DOHH2 (cell line): Measurements from ENCODE around the gene COX7A2L.

Experiments used
- H3F3A ChIP-seq: fragments of 200-600 bp; sonication (generic), shearing (Covaris generic); 2 replicates; pipeline ENCODE4 v1.6.0; 2016; ENCODE audit warnings: antibody characterized with exemption, mild to moderate bottlenecking; ENCODE audit not compliant: control insufficient read depth, insufficient read depth
- H3K27ac ChIP-seq: fragments of 200-600 bp; sonication (generic); 2 replicates; pipeline ENCODE4 v1.5.1; 2014; ENCODE audit warnings: low read depth, mild to moderate bottlenecking, low read length, moderate library complexity
- H3K27me3 ChIP-seq: fragments of 200-600 bp; sonication (generic); 2 replicates; pipeline ENCODE4 v1.6.1; 2014; ENCODE audit warnings: mild to moderate bottlenecking, low read length, mixed read lengths; ENCODE audit not compliant: control insufficient read depth
- H3K36me3 ChIP-seq: fragments of 200-600 bp; sonication (generic); 2 replicates; pipeline ENCODE4 v1.6.1; 2014; ENCODE audit warnings: mild to moderate bottlenecking, low read length, moderate library complexity, mixed read lengths; ENCODE audit not compliant: control insufficient read depth
- H3K4me1 ChIP-seq: fragments of 200-600 bp; sonication (generic); 2 replicates; pipeline ENCODE4 v1.6.1; 2014; ENCODE audit warnings: mild to moderate bottlenecking, low read length, mixed read lengths; ENCODE audit not compliant: control insufficient read depth
- H3K4me2 ChIP-seq: fragments of 200-600 bp; sonication (generic); 2 replicates; pipeline ENCODE4 v1.6.0; 2014; ENCODE audit warnings: mild to moderate bottlenecking, low read length, moderate library complexity
- H3K4me3 ChIP-seq: fragments of 200-600 bp; sonication (generic); 2 replicates; pipeline ENCODE4 v1.5.1; 2014; ENCODE audit warnings: mild to moderate bottlenecking, low read length, mixed read lengths
- H3K79me2 ChIP-seq: fragments of 200-600 bp; sonication (generic); 2 replicates; pipeline ENCODE4 v1.6.1; 2014; ENCODE audit warnings: mild to moderate bottlenecking, low read length, mixed read lengths; ENCODE audit not compliant: control insufficient read depth
- H3K9me2 ChIP-seq: fragments of 200-600 bp; sonication (generic); replicated peaks from 2 replicates; pipeline ENCODE4 v1.6.1; 2014; ENCODE audit warnings: mild to moderate bottlenecking, low read length, mixed read lengths; ENCODE audit not compliant: control insufficient read depth
- H3K9me3 ChIP-seq: fragments of 200-600 bp; sonication (generic); 2 replicates; pipeline ENCODE4 v1.6.1; 2014; ENCODE audit warnings: antibody characterized with exemption, low read length, mixed read lengths; ENCODE audit not compliant: control insufficient read depth, insufficient read depth
- H4K20me1 ChIP-seq: fragments of 200-600 bp; sonication (generic); 2 replicates; pipeline ENCODE4 v1.6.0; 2014; ENCODE audit warnings: low read depth, mild to moderate bottlenecking, antibody characterized with exemption, low read length, moderate library complexity; ENCODE audit not compliant: control insufficient read depth, insufficient read depth
- EZH2phosphoT487 ChIP-seq: fragments of 200-600 bp; sonication (generic); IDR thresholded peaks from 2 replicates; pipeline ENCODE4 v1.6.1; 2017; ENCODE audit warnings: borderline replicate concordance, mild to moderate bottlenecking, antibody characterized with exemption, low read length, moderate library complexity, mixed read lengths
- TF ChIP-seq, protein P1 (sequence below): fragments of 200-600 bp; sonication (generic); IDR thresholded peaks from one replicate; pipeline ENCODE4 v1.5.1; 2014; ENCODE audit warnings: antibody characterized with exemption, mild to moderate bottlenecking, low read depth, low read length; ENCODE audit not compliant: poor library complexity, severe bottlenecking

Gene COX7A2L

DNA sequence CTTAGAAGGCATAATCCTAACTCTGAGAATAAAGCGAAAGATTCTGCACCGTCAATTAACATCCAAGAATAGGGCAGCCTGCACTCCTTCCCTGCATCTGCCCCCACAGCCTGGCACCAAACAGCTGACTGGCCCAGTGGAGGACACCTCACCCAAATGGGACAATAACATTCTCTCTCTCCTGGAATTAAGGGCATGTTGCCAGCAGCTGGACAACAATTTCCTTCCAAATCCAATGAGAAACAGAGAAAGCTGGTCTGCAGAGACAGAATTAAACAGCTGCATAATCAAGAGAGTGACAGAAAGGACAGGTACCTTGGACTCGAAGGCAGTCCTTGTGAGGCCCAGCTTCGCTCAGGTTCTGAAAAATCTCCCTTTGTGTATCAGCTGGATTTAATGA, 15.0 kb downstream of the COX7A2L start:
- Histone ChIP-seq H3K27ac (no peak overlapping the region), H3K4me1 (no peaks in the 10 kb centered on the region), H4K20me1 (no peaks in the 10 kb centered on the region), H3K79me2 (peaks cover 17% of the 10 kb centered on the region), H3K27me3 (no peaks in the 10 kb centered on the region), H3K4me3 (no peak overlapping the region), H3K4me2 (no peak overlapping the region), H3F3A (no peaks in the 10 kb centered on the region), H3K9me2 (no peaks in the 10 kb centered on the region), H3K9me3 (no peaks in the 10 kb centered on the region), H3K36me3 (peaks cover 27% of the 10 kb centered on the region)
- TF ChIP-seq, protein P1, sequence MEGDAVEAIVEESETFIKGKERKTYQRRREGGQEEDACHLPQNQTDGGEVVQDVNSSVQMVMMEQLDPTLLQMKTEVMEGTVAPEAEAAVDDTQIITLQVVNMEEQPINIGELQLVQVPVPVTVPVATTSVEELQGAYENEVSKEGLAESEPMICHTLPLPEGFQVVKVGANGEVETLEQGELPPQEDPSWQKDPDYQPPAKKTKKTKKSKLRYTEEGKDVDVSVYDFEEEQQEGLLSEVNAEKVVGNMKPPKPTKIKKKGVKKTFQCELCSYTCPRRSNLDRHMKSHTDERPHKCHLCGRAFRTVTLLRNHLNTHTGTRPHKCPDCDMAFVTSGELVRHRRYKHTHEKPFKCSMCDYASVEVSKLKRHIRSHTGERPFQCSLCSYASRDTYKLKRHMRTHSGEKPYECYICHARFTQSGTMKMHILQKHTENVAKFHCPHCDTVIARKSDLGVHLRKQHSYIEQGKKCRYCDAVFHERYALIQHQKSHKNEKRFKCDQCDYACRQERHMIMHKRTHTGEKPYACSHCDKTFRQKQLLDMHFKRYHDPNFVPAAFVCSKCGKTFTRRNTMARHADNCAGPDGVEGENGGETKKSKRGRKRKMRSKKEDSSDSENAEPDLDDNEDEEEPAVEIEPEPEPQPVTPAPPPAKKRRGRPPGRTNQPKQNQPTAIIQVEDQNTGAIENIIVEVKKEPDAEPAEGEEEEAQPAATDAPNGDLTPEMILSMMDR = no peak
- no peak for TF ChIP-seq EZH2phosphoT487

DNA sequence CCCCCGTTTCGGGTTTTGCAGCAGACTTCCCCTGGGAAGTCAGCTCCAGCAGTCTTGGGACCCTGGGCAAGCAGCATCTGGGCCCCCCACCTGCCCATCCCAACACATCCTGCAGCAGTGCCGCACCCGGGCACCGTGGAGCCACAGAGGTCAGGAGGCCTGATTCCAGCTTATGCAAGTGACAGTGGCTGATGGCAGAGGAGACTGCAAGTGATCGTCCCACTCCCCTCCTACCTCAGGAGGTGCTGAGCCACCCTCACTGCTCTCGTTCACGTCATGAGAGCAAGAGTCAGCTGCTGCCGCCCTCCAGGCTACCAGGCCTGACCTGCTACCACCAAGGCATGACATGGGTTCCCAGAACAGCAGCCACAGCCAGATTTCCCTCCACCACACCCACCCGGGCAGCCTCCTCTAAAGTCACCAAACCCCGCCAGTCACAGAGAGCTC, 18.2 kb downstream of the COX7A2L start:
- H4K20me1 ChIP-seq = no peaks in the 10 kb centered on the region
- H3K4me1 ChIP-seq = no peaks in the 10 kb centered on the region
- H3K4me3 ChIP-seq = no peak overlapping the region
- no peak overlapping the region for H3K27ac ChIP-seq
- H3K9me2 ChIP-seq = no peaks in the 10 kb centered on the region
- H3K36me3 ChIP-seq = peaks cover 16% of the 10 kb centered on the region
- no peak for TF ChIP-seq EZH2phosphoT487
- TF ChIP-seq, protein P1 = no peak
- H3K4me2 ChIP-seq = no peak overlapping the region
- peaks cover 3% of the 10 kb centered on the region for H3K79me2 ChIP-seq
- no peaks in the 10 kb centered on the region for H3K27me3 ChIP-seq
- H3K9me3 ChIP-seq = no peaks in the 10 kb centered on the region
- H3F3A ChIP-seq = no peaks in the 10 kb centered on the region

DNA sequence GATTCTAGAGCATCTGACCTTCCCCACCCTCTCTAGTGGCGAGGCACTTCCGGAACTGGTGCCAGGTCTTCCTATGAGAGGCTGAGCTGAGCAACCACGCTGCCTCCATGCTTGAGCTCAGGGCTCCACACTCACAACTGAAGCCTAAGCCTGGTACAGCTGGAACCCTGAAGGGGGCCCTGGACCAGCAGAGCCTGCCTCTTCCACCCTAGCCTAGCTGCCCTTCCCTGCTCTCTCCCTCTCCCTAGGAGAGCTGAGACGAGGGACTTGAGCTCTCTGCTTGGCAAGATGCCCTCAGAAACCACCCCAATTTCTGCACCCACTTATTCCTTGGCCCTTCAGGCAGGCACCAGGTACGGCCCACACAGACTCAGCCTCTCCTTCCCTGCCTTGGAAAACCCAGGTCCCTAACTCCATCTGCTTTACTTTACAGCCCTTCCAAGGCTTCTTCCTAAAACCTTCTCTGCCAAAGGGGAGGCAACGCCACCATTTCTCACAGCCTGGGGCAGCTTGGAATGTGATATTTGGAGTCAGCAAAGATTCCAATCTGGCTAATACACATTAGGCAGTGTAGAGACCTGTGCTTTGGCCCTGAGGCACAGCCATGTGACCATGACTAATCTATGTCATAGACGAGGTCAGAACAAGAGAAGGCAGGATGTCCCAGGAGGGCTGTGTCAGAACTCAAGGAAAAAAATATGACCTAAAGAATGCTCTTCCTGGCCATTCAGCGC, 18.8 kb downstream of the COX7A2L start:
- H3F3A ChIP-seq = peaks cover under 1% of the 10 kb centered on the region; the same call in 1 of the 2 replicates
- TF ChIP-seq, protein P1 = no peak
- no peak for TF ChIP-seq EZH2phosphoT487
- H3K4me2 ChIP-seq = no peak overlapping the region
- no peaks in the 10 kb centered on the region for H3K9me2 ChIP-seq
- H3K27me3 ChIP-seq = no peaks in the 10 kb centered on the region
- no peak overlapping the region for H3K4me3 ChIP-seq
- peaks cover 17% of the 10 kb centered on the region for H3K36me3 ChIP-seq
- no peak overlapping the region for H3K27ac ChIP-seq
- H4K20me1 ChIP-seq = no peaks in the 10 kb centered on the region
- H3K9me3 ChIP-seq = no peaks in the 10 kb centered on the region
- H3K79me2 ChIP-seq = peaks cover 2% of the 10 kb centered on the region
- no peaks in the 10 kb centered on the region for H3K4me1 ChIP-seq
